IMR-90 (cell line): ENCODE results near the gene CISTR. TPM values are rescaled to one million over a fixed set of nuclear protein-coding genes. Genes with fewer than 3 reads are reported as not detected.

Experiments used
- ATAC-seq: fragments of 200-7000 bp; cut with Tn5 transposase; 2 replicates; pipeline ENCODE4 v1.9.1; 2020; ENCODE audit warnings: low read depth, mild to moderate bottlenecking, moderate library complexity
- BruUV-seq: library from RNA; stranded (reverse); fragments of 400-500 nt; replicated peaks from 2 replicates; lab custom pipeline; 2021; lab: Mats Ljungman, UMichigan
- CTCF ChIA-PET: fragments of 300-600 bp; formaldehyde crosslinking; extraction: SDS; loops from one replicate; lab custom pipeline; 2021; ENCODE audit warnings: antibody characterized with exemption; lab: Yijun Ruan, JAX
- POLR2A ChIA-PET: fragments of 300-600 bp; sonication (Branson Sonifier 250); formaldehyde crosslinking; loops from one replicate; lab custom pipeline; 2022; ENCODE audit warnings: antibody characterized with exemption; ENCODE audit not compliant: unreplicated experiment; lab: Charles Lee
- DNase-seq: peaks from one replicate; pipeline ENCODE4 v3.0.0; 2013
- H2AFZ ChIP-seq: replicated peaks from 2 replicates; pipeline ENCODE3; 2013; ENCODE audit warnings: low read length, mild to moderate bottlenecking; ENCODE audit not compliant: poor library complexity
- H2AK5ac ChIP-seq: 2 replicates; pipeline ENCODE4 v1.6.1; 2013; ENCODE audit warnings: low read depth, low read length, inconsistent platforms
- H2AK9ac ChIP-seq: replicated peaks from 2 replicates; pipeline ENCODE3; 2013; ENCODE audit warnings: mild to moderate bottlenecking, low read depth, low read length, moderate library complexity; ENCODE audit not compliant: poor library complexity
- H2BK120ac ChIP-seq: 2 replicates; pipeline ENCODE4 v1.6.1; 2013; ENCODE audit warnings: low read depth, low read length, inconsistent platforms
- H2BK15ac ChIP-seq: 3 replicates; pipeline ENCODE4 v1.6.1; 2013; ENCODE audit warnings: low read depth, low read length, inconsistent platforms
- H2BK20ac ChIP-seq: 2 replicates; pipeline ENCODE4 v1.6.1; 2013; ENCODE audit warnings: low read depth, mild to moderate bottlenecking, inconsistent platforms, low read length, moderate library complexity
- H2BK5ac ChIP-seq: 2 replicates; pipeline ENCODE4 v1.6.1; 2013; ENCODE audit warnings: mild to moderate bottlenecking, low read depth, low read length, inconsistent platforms; ENCODE audit not compliant: poor library complexity, severe bottlenecking
- H3K14ac ChIP-seq: replicated peaks from 2 replicates; pipeline ENCODE4 v1.6.1; 2013; ENCODE audit warnings: low read depth, low read length, inconsistent platforms
- H3K18ac ChIP-seq: 2 replicates; pipeline ENCODE4 v1.6.1; 2013; ENCODE audit warnings: low read depth, low read length, control low read depth
- H3K23ac ChIP-seq: 2 replicates; pipeline ENCODE4 v1.6.1; 2013; ENCODE audit warnings: low read depth, low read length, inconsistent platforms
- H3K27ac ChIP-seq: 2 replicates; pipeline ENCODE4 v1.5.1; 2013; ENCODE audit warnings: mild to moderate bottlenecking, control low read depth, low read length; ENCODE audit not compliant: insufficient read depth
- H3K27me3 ChIP-seq: 2 replicates; pipeline ENCODE4 v1.6.1; 2013; ENCODE audit warnings: low read length; ENCODE audit not compliant: control insufficient read depth, insufficient read depth
- H3K36me3 ChIP-seq: 2 replicates; pipeline ENCODE4 v1.6.1; 2013; ENCODE audit warnings: low read length, mixed read lengths; ENCODE audit not compliant: control insufficient read depth, insufficient read depth
- H3K4ac ChIP-seq: 2 replicates; pipeline ENCODE4 v1.6.1; 2013; ENCODE audit warnings: low read depth, low read length, inconsistent platforms
- H3K4me1 ChIP-seq: 2 replicates; pipeline ENCODE4 v1.6.1; 2013; ENCODE audit warnings: low read length, mixed read lengths; ENCODE audit not compliant: control insufficient read depth, insufficient read depth
- H3K4me2 ChIP-seq: 2 replicates; pipeline ENCODE4 v1.6.1; 2013; ENCODE audit warnings: low read depth, mild to moderate bottlenecking, control low read depth, low read length, moderate library complexity
- H3K4me3 ChIP-seq: 2 replicates; pipeline ENCODE4 v1.5.1; 2013; ENCODE audit warnings: low read depth, mild to moderate bottlenecking, control low read depth, low read length, moderate library complexity; ENCODE audit not compliant: insufficient read depth
- H3K56ac ChIP-seq: 2 replicates; pipeline ENCODE4 v1.6.1; 2013; ENCODE audit warnings: low read length, inconsistent platforms; ENCODE audit not compliant: insufficient read depth; ENCODE audit errors: extremely low read depth
- H3K79me1 ChIP-seq, 2 experiments: 2 replicates each; pipeline ENCODE4 v1.6.1; 2013; ENCODE audit warnings: low read length in 2 of 2, inconsistent platforms in 1 of 2, low read depth in 1 of 2
- H3K9ac ChIP-seq: 2 replicates; pipeline ENCODE4 v1.6.1; 2013; ENCODE audit warnings: low read depth, low read length, control low read depth
- H3K9me1 ChIP-seq: 2 replicates; pipeline ENCODE4 v1.6.1; 2013; ENCODE audit warnings: low read length, inconsistent platforms; ENCODE audit not compliant: insufficient read depth
- H3K9me3 ChIP-seq: 2 replicates; pipeline ENCODE4 v1.6.1; 2013; ENCODE audit warnings: low read length; ENCODE audit not compliant: control insufficient read depth, insufficient read depth
- H4K20me1 ChIP-seq: 2 replicates; pipeline ENCODE4 v1.6.1; 2013; ENCODE audit warnings: low read length, inconsistent platforms; ENCODE audit not compliant: insufficient read depth
- H4K5ac ChIP-seq: 2 replicates; pipeline ENCODE4 v1.6.1; 2013; ENCODE audit warnings: mild to moderate bottlenecking, low read depth, low read length, control low read depth
- H4K8ac ChIP-seq, 2 experiments: 2 replicates each; pipeline ENCODE4 v1.6.1; 2013; ENCODE audit warnings: low read depth in 2 of 2, low read length in 2 of 2, control low read depth in 1 of 2, inconsistent platforms in 1 of 2
- H4K91ac ChIP-seq: 2 replicates; pipeline ENCODE4 v1.6.1; 2013; ENCODE audit warnings: low read depth, low read length, inconsistent platforms; ENCODE audit not compliant: insufficient read depth
- BHLHE40 ChIP-seq: fragments of 150-350 bp; IDR thresholded peaks from 2 replicates; pipeline ENCODE4 v1.6.1; 2016; ENCODE audit warnings: mild to moderate bottlenecking, low read depth, low read length
- CEBPB ChIP-seq: IDR thresholded peaks from 2 replicates; pipeline ENCODE4 v1.6.1; 2012; ENCODE audit warnings: low read depth, low read length, improper control_type of control experiment
- CHD1 ChIP-seq: IDR thresholded peaks from 2 replicates; pipeline ENCODE4 v1.6.1; 2012; ENCODE audit warnings: low read depth, low read length, improper control_type of control experiment
- FOS ChIP-seq: fragments of 150-350 bp; IDR thresholded peaks from 2 replicates; pipeline ENCODE4 v1.6.1; 2016; ENCODE audit warnings: low read depth, low read length
- MAFK ChIP-seq: IDR thresholded peaks from 2 replicates; pipeline ENCODE4 v1.6.1; 2012; ENCODE audit warnings: low read depth, low read length, improper control_type of control experiment
- MAZ ChIP-seq: IDR thresholded peaks from 2 replicates; pipeline ENCODE4 v1.6.1; 2012; ENCODE audit warnings: low read depth, mild to moderate bottlenecking, low read length, improper control_type of control experiment, moderate library complexity, borderline replicate concordance
- MXI1 ChIP-seq: IDR thresholded peaks from 2 replicates; pipeline ENCODE4 v1.6.1; 2012; ENCODE audit warnings: low read depth, mild to moderate bottlenecking, low read length, moderate library complexity, borderline replicate concordance
- NFE2L2 ChIP-seq: fragments of 150-350 bp; IDR thresholded peaks from 2 replicates; pipeline ENCODE4 v1.6.1; 2016; ENCODE audit warnings: low read depth, mild to moderate bottlenecking, low read length
- POLR2A ChIP-seq: IDR thresholded peaks from 2 replicates; pipeline ENCODE4 v1.6.1; 2012; ENCODE audit warnings: mild to moderate bottlenecking, low read depth, low read length
- RAD21 ChIP-seq: IDR thresholded peaks from 2 replicates; pipeline ENCODE4 v1.6.1; 2012; ENCODE audit warnings: low read length, improper control_type of control experiment
- RCOR1 ChIP-seq: IDR thresholded peaks from 2 replicates; pipeline ENCODE4 v1.6.1; 2012; ENCODE audit warnings: mild to moderate bottlenecking, low read length, improper control_type of control experiment; ENCODE audit not compliant: insufficient replicate concordance
- RFX5 ChIP-seq: IDR thresholded peaks from 2 replicates; pipeline ENCODE4 v1.8.0; 2012; ENCODE audit warnings: low read depth, mild to moderate bottlenecking, low read length, moderate library complexity
- SMC3 ChIP-seq: fragments of 150-350 bp; IDR thresholded peaks from 2 replicates; pipeline ENCODE4 v1.6.1; 2016; ENCODE audit warnings: low read depth, mild to moderate bottlenecking, antibody characterized with exemption, low read length, moderate library complexity
- WGBS, 2 experiments: methylation state at CpG; one replicate each; pipeline versions ENCODE4 v1.1.5 to v1.1.7; 2013; ENCODE audit warnings: missing lambda C conversion rate in 2 of 2; ENCODE audit not compliant: insufficient read length in 1 of 2; ENCODE audit errors: extremely low coverage in 2 of 2; 5-methylcytosine and 5-hydroxymethylcytosine counted together
- dilution Hi-C: fragments of 300-500 bp; cut with HindIII; formaldehyde crosslinking; loops from one replicate; pipeline ENCODE4 v1.14.3; 2018; ENCODE audit warnings: low sequenced_read_pairs; ENCODE audit not compliant: unreplicated experiment
- in situ Hi-C: fragments of 300-500 bp; cut with MboI; formaldehyde crosslinking; loops from 3 replicates; pipeline ENCODE4 v1.14.3; 2019; ENCODE audit warnings: low sequenced_read_pairs, inconsistent platforms, mixed read lengths
- intact Hi-C: fragments of 100-400 bp; cut with micrococcal nuclease; formaldehyde crosslinking; loops from 2 replicates; pipeline ENCODE4 v1.10.0; 2022
- polyA plus RNA-seq, 3 experiments: library from polyadenylated mRNA; depleted of rRNA; stranded (reverse); fragments of >200 nt; gene quantifications; 2 replicates each; pipeline ENCODE4 v1.2.3, GENCODE V29; 2012; ENCODE audit warnings: low replicate concordance in 1 of 3
- total RNA-seq: library from RNA; depleted of rRNA; stranded (reverse); fragments of >200 nt; gene quantifications from 2 replicates; pipeline ENCODE4 v1.2.3, GENCODE V29; 2012
- TF ChIP-seq, protein P1 (sequence below): fragments of 150-350 bp; IDR thresholded peaks from 2 replicates; pipeline ENCODE4 v1.6.1; 2016; ENCODE audit warnings: low read depth, mild to moderate bottlenecking, low read length, moderate library complexity, borderline replicate concordance
- TF ChIP-seq, protein P2 (sequence below): conservative IDR thresholded peaks from 2 replicates; pipeline ENCODE4 v1.5.1; 2012; ENCODE audit warnings: mild to moderate bottlenecking, low read depth, low read length, improper control_type of control experiment
- TF ChIP-seq, protein P3 (sequence below): fragments of 150-350 bp; IDR thresholded peaks from 2 replicates; pipeline ENCODE4 v1.6.1; 2017; ENCODE audit warnings: mild to moderate bottlenecking, antibody characterized with exemption, low read length, low read depth

Gene CISTR
- total and polyA plus RNA-seq, 2 of the 4 experiments (the other 2 are of a cell fraction): not detected

- TF ChIP-seq, protein P1, sequence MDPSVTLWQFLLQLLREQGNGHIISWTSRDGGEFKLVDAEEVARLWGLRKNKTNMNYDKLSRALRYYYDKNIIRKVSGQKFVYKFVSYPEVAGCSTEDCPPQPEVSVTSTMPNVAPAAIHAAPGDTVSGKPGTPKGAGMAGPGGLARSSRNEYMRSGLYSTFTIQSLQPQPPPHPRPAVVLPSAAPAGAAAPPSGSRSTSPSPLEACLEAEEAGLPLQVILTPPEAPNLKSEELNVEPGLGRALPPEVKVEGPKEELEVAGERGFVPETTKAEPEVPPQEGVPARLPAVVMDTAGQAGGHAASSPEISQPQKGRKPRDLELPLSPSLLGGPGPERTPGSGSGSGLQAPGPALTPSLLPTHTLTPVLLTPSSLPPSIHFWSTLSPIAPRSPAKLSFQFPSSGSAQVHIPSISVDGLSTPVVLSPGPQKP: no peak
- no peak for TF ChIP-seq RCOR1
- TF ChIP-seq FOS: no peak
- no peak for TF ChIP-seq SMC3
- TF ChIP-seq POLR2A: no peak
- no peak for TF ChIP-seq CHD1
- no peak for TF ChIP-seq NFE2L2
- no peak for TF ChIP-seq CEBPB
- TF ChIP-seq, protein P2, sequence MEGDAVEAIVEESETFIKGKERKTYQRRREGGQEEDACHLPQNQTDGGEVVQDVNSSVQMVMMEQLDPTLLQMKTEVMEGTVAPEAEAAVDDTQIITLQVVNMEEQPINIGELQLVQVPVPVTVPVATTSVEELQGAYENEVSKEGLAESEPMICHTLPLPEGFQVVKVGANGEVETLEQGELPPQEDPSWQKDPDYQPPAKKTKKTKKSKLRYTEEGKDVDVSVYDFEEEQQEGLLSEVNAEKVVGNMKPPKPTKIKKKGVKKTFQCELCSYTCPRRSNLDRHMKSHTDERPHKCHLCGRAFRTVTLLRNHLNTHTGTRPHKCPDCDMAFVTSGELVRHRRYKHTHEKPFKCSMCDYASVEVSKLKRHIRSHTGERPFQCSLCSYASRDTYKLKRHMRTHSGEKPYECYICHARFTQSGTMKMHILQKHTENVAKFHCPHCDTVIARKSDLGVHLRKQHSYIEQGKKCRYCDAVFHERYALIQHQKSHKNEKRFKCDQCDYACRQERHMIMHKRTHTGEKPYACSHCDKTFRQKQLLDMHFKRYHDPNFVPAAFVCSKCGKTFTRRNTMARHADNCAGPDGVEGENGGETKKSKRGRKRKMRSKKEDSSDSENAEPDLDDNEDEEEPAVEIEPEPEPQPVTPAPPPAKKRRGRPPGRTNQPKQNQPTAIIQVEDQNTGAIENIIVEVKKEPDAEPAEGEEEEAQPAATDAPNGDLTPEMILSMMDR: no peak
- no peak for TF ChIP-seq MAZ
- no peak for TF ChIP-seq RFX5
- TF ChIP-seq, protein P3, sequence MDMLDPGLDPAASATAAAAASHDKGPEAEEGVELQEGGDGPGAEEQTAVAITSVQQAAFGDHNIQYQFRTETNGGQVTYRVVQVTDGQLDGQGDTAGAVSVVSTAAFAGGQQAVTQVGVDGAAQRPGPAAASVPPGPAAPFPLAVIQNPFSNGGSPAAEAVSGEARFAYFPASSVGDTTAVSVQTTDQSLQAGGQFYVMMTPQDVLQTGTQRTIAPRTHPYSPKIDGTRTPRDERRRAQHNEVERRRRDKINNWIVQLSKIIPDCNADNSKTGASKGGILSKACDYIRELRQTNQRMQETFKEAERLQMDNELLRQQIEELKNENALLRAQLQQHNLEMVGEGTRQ: no peak
- TF ChIP-seq RAD21: no peak
- TF ChIP-seq MXI1: no peak
- TF ChIP-seq BHLHE40: no peak
- no peak for TF ChIP-seq MAFK
- CTCF ChIA-PET: interaction anchor here (0.7 kb wide), 1 partner anchor 45 kb away, joined by 3 read pairs; no protein-coding TSS in a partner anchor
- no CpG with 5 or more reads among the region's 2 CpGs for WGBS, 2 experiments
- Histone ChIP-seq H3K4me3 (no peak overlapping the region), H3K4ac (no peak overlapping the region), H3K56ac (no peak overlapping the region), H3K9me3 (peaks cover 4% of the 10 kb centered on the region; the same call in 1 of the 2 replicates), H2AK5ac (no peak overlapping the region), H3K4me2 (no peak overlapping the region), H3K27me3 (peaks cover 58% of the 10 kb centered on the region), H3K18ac (no peak overlapping the region), H3K36me3 (no peaks in the 10 kb centered on the region), H3K79me1 (no peaks in the 10 kb centered on the region), H2BK20ac (no peak overlapping the region), H3K4me1 (peaks cover 2% of the 10 kb centered on the region), H4K91ac (no peak overlapping the region), H3K9ac (no peak overlapping the region), H2BK5ac (no peak overlapping the region), H3K9me1 (no peaks in the 10 kb centered on the region), H4K20me1 (no peaks in the 10 kb centered on the region), H3K23ac (no peak overlapping the region), H2AFZ (no peak overlapping the region), H2BK15ac (no peak overlapping the region), H3K14ac (no peak overlapping the region), H3K27ac (no peak overlapping the region), H2BK120ac (no peak overlapping the region), H4K5ac (no peak overlapping the region), H4K8ac (no peak overlapping the region), H2AK9ac (no peak overlapping the region)
- POLR2A ChIA-PET: no interaction called here
- ATAC-seq: no peak
- dilution Hi-C loops: no loop called here
- BruUV-seq: no TSS peak
- intact Hi-C loops: loop anchor here (5.0 kb wide), 1 partner anchor 448 kb away; no protein-coding TSS in a partner anchor
- in situ Hi-C loops: no loop called here
- no peak for DNase-seq
Observed at GRCh38 chr12:53759261-53759660, 7.5 kb upstream of the CISTR start.
